Uterus (tissue), 2 donors: ENCODE data around the gene RBFOX1.

ENCODE experiments used
- POLR2A ChIP-seq, 2 donors: fragments of 450-650 bp; IDR thresholded peaks; one replicate each; pipeline ENCODE4 v1.6.1; 2016; ENCODE audit warnings: antibody characterized with exemption in 2 of 2, mild to moderate bottlenecking in 1 of 2, moderate library complexity in 1 of 2
- TF ChIP-seq, protein P1 (sequence below), 4 experiments: fragments of 200-600 bp in 2 of 4; fragments of 450-650 bp in 2 of 4; sonication (generic) in 2 of 4; IDR thresholded peaks; one replicate each; pipeline ENCODE4 v1.5.1; 2016 to 2019; ENCODE audit warnings: antibody characterized with exemption in 4 of 4, mild to moderate bottlenecking in 2 of 4, moderate library complexity in 1 of 4

DNA sequence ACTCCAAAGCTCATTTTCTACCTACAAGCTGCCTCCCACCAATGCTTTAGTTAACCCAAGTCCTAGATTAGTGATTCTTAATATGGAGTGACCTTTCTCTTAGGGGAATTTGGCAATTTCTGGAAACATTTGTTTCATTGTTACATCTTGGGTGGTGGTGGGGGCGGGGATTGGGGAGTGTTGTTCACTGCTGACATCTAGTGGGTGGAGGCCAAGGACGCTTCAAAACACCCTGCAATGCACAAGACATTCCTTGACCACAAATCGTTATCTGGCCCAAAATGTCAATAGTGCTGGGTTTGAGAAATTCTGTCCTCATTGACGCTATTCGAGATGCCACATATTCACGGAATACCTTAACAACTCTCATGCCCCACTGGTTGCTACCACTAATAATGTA is 282.9 kb downstream of the RBFOX1 start:
- TF ChIP-seq, protein P1, sequence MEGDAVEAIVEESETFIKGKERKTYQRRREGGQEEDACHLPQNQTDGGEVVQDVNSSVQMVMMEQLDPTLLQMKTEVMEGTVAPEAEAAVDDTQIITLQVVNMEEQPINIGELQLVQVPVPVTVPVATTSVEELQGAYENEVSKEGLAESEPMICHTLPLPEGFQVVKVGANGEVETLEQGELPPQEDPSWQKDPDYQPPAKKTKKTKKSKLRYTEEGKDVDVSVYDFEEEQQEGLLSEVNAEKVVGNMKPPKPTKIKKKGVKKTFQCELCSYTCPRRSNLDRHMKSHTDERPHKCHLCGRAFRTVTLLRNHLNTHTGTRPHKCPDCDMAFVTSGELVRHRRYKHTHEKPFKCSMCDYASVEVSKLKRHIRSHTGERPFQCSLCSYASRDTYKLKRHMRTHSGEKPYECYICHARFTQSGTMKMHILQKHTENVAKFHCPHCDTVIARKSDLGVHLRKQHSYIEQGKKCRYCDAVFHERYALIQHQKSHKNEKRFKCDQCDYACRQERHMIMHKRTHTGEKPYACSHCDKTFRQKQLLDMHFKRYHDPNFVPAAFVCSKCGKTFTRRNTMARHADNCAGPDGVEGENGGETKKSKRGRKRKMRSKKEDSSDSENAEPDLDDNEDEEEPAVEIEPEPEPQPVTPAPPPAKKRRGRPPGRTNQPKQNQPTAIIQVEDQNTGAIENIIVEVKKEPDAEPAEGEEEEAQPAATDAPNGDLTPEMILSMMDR (IDR thresholded peaks at IDR 0.05) = no peak
- no peak for TF ChIP-seq POLR2A (IDR thresholded peaks at IDR 0.05)
